Esophagus (tissue), 2 donors: ENCODE measurements around the gene OR9A2. TPM values are rescaled to one million over a fixed set of nuclear protein-coding genes. Genes with fewer than 3 reads are reported as not detected.
"Not testable (repeated sequence)": the region's sequence is repeated elsewhere in the genome, so short reads cannot be mapped to it uniquely, and the experiment has no call there.

Experiments
- H3K27ac ChIP-seq, 2 donors: one replicate each; pipeline ENCODE4 v1.5.1; 2013; ENCODE audit warnings: low read depth in 2 of 2, mild to moderate bottlenecking in 2 of 2, inconsistent platforms in 1 of 2, low read length in 1 of 2, moderate library complexity in 1 of 2
- H3K27me3 ChIP-seq, 2 donors: one replicate each; pipeline ENCODE4 v1.6.1; 2013; ENCODE audit warnings: low read length in 2 of 2, control low read depth in 1 of 2, mild to moderate bottlenecking in 1 of 2; ENCODE audit not compliant: insufficient read depth in 2 of 2, control insufficient read depth in 1 of 2
- H3K36me3 ChIP-seq, 2 donors: one replicate each; pipeline ENCODE4 v1.6.1; 2013; ENCODE audit warnings: low read length in 1 of 2; ENCODE audit not compliant: control insufficient read depth in 2 of 2, insufficient read depth in 2 of 2
- H3K4me1 ChIP-seq, 2 donors: one replicate each; pipeline ENCODE4 v1.6.1; 2013; ENCODE audit warnings: low read length in 1 of 2; ENCODE audit not compliant: control insufficient read depth in 2 of 2, insufficient read depth in 2 of 2
- H3K4me3 ChIP-seq, 2 donors: one replicate each; pipeline ENCODE4 v1.5.1; 2013; ENCODE audit warnings: low read length in 2 of 2, mild to moderate bottlenecking in 2 of 2, low read depth in 1 of 2, moderate library complexity in 1 of 2
- H3K9me3 ChIP-seq, 2 donors: one replicate each; pipeline ENCODE4 v1.6.1; 2013; ENCODE audit warnings: mild to moderate bottlenecking in 2 of 2, low read depth in 1 of 2, low read length in 1 of 2, moderate library complexity in 1 of 2; ENCODE audit not compliant: control insufficient read depth in 2 of 2, insufficient read depth in 1 of 2
- WGBS, 2 donors: extraction: QIAGEN DNeasy Blood & Tissue Kit; methylation state at CpG; one replicate each; pipeline ENCODE4 v1.1.7; 2013; 5-methylcytosine and 5-hydroxymethylcytosine counted together
- polyA plus RNA-seq, 2 donors: library from polyadenylated mRNA; stranded (reverse); fragments of 200-250 nt; gene quantifications; one replicate each; pipeline ENCODE4 v1.2.3, GENCODE V29; 2013
- donor health status: healthy with polysubstance abuse.
- donor health status: Bipolar disorder and iron deficiency.

OR9A2 gene
- polyA plus RNA-seq, 2 donors: not detected

- Histone ChIP-seq H3K4me3 (no peak overlapping the region), H3K36me3 (no peaks in the 10 kb centered on the region), H3K9me3 (no peaks in the 10 kb centered on the region), H3K27me3 (no peaks in the 10 kb centered on the region), H3K27ac (no peak overlapping the region), H3K4me1 (no peaks in the 10 kb centered on the region)
- 66 to 69% methylated on average over 4 of the region's 4 CpGs for WGBS, 2 donors
Measured at GRCh38 chr7:142997456-142997989, 29.4 kb downstream of the OR9A2 start.

- no peaks in the 10 kb centered on the region for H3K4me1 ChIP-seq
- no peaks in the 10 kb centered on the region for H3K27me3 ChIP-seq
- no peaks in the 10 kb centered on the region for H3K9me3 ChIP-seq
- H3K36me3 ChIP-seq: no peaks in the 10 kb centered on the region
- H3K4me3 ChIP-seq: no peak overlapping the region
- WGBS, 2 donors: 33 to 46% methylated on average over 3 of the region's 3 CpGs
- H3K27ac ChIP-seq: no peak overlapping the region
Measured at GRCh38 chr7:142992427-142992826, 34.5 kb downstream of the OR9A2 start.

DNA sequence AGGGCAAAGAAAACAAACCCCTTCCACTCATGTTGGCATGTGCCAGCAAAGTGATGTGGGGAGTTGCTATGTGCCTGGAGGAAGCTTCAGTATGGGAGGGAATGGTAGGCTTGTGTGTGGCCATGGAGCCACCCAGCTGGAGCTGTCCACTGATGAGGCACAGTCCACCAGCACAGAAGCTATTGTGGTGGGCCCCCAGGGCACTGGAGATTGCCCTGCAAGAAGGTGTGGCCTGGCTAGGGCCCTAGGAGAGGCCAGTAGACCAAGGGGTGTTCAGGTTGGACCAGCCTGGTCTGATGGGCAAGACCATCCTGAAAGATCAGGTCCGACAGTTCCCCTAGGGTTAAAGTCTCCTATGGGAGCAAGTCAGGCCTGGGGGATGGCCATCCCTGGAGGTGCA is 42.6 kb downstream of the OR9A2 start:
- H3K27ac ChIP-seq: no peak overlapping the region
- no peak overlapping the region for H3K4me3 ChIP-seq
- WGBS, 2 donors: 97 to 100% methylated on average over 1 of the region's 1 CpG

GRCh38 chr7:142983825-142984224 is 43.1 kb downstream of the OR9A2 start:
- H3K27me3 ChIP-seq: peaks cover 0 to 2% of the 10 kb centered on the region in 2 donors
- no peaks in the 10 kb centered on the region for H3K36me3 ChIP-seq
- H3K4me1 ChIP-seq: no peaks in the 10 kb centered on the region
- no peak overlapping the region for H3K27ac ChIP-seq
- H3K4me3 ChIP-seq: no peak overlapping the region
- 74 to 76% methylated on average over 1 of the region's 1 CpG for WGBS, 2 donors
- no peaks in the 10 kb centered on the region for H3K9me3 ChIP-seq

More for the DNA sequence above, 42.6 kb downstream of the OR9A2 start:
- H3K36me3 ChIP-seq: no peaks in the 10 kb centered on the region
- no peaks in the 10 kb centered on the region for H3K9me3 ChIP-seq
- H3K4me1 ChIP-seq: no peaks in the 10 kb centered on the region
- peaks cover 0 to 2% of the 10 kb centered on the region in 2 donors for H3K27me3 ChIP-seq

- H3K4me1 ChIP-seq, H3K27me3 ChIP-seq, H3K9me3 ChIP-seq, H3K4me3 ChIP-seq, H3K27ac ChIP-seq, H3K36me3 ChIP-seq: not testable (repeated sequence)
- 85 to 86% methylated on average over 4 of the region's 4 CpGs for WGBS, 2 donors
Measured at GRCh38 chr7:142978402-142978801, 48.5 kb downstream of the OR9A2 start.

Other genes with a start within 250 kb of the OR9A2 start
- gene EPHB6, start 172.1 kb downstream of the OR9A2 start, polyA plus RNA-seq: 10 to 100 TPM; 17.0 to 33.3 TPM
- 10 to 100 TPM in 1 of 2 donors, 1 to 10 TPM in 1; 2.5 to 10.5 TPM for gene TRPV6, start 141.4 kb downstream of the OR9A2 start, polyA plus RNA-seq
- gene TRPV5, start 93.4 kb downstream of the OR9A2 start, polyA plus RNA-seq: not detected
- gene LLCFC1, start 87.6 kb downstream of the OR9A2 start, polyA plus RNA-seq: not detected
- 1 to 10 TPM in 1 of 2 donors, under 1 TPM in 1; 0.61 to 1.7 TPM for gene KEL, start 64.8 kb downstream of the OR9A2 start, polyA plus RNA-seq
- gene OR6V1, start 25.2 kb upstream of the OR9A2 start, polyA plus RNA-seq: not detected
- gene PIP, start 104.9 kb upstream of the OR9A2 start, polyA plus RNA-seq: not detected
- not detected for gene TAS2R39, start 156.3 kb upstream of the OR9A2 start, polyA plus RNA-seq
- not detected for gene TAS2R40, start 194.9 kb upstream of the OR9A2 start, polyA plus RNA-seq
- gene GSTK1, start 236.3 kb upstream of the OR9A2 start, polyA plus RNA-seq: 100 to 1,000 TPM; 112 to 146 TPM